NK-92 (cell line): ENCODE results near the gene GPRC5C.

Source experiments
- DNase-seq: peaks from one replicate; lab custom pipeline; 2025; ENCODE audit not compliant: unreplicated experiment; lab: John Stamatoyannopoulos, UW

Gene GPRC5C

DNA sequence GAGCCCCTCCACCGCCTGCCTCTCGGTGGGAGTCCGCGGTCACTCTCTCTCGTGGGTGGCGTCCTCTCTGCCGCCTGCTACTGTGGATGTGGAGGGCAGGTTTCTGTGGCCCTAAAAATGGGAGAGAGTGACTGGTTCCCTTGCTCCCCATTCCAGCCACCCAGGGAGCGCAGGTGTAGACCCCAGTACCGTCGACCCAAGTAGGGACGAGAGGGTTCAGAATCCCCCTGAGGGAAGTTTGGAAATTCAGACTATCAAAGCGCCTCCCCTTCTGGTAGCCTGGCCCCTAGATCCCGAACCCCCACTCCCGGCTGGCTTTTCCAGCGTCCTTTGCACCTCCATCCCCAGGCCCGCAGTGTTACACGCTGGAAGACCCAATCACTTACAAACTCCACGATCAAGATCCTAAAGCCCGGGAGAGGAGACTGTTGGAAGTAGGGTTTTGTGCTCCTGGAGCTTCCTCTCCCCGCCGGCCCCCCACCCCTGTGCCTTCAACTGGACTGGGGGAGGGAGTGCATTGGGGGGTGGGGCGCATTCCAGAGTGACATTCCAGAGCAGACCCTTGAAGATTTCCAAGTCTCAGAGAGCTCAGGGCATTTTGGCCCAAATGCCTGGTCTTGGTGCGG, 991 bp downstream of the GPRC5C start:
- DNase-seq: no peak

DNA sequence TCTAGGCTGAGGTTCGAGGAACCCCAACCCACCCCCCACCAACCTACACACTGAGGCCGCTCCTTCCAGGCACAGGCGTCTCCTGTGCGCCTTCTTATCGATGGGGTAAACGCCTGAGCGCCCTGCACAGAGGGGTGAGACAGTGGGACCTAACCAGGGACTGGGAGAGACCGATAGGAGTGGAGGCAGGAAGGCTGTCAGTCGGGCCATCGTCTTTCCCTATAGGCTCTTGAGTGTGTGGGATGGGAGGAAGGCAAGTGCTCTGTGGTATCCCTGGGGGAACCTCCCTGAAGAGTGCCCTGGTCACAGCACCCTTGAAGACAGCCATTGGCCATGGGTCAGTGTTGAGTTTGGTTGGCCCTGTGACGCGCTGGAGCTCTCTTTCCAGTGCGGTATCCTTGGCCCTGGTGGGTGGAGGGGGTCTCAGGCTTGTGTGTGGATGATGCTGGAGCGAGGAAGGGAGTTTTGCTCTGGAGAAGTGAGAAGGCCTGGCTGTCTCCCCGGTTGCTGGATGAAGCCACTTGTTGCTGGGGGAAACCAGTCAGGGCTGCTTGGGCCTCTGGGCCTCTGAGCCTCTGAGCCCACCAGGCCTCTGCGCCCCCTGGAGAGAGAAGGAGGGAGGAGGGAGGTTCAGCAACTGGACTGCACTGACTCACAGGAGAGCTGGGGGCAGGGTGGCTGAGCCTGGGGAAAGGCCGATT, 1.7 kb downstream of the GPRC5C start:
- no peak for DNase-seq

GRCh38 chr17:74435775-74436359, 4.0 kb downstream of the GPRC5C start:
- DNase-seq: no peak

GRCh38 chr17:74437702-74438101, 5.8 kb downstream of the GPRC5C start:
- no peak for DNase-seq

DNA sequence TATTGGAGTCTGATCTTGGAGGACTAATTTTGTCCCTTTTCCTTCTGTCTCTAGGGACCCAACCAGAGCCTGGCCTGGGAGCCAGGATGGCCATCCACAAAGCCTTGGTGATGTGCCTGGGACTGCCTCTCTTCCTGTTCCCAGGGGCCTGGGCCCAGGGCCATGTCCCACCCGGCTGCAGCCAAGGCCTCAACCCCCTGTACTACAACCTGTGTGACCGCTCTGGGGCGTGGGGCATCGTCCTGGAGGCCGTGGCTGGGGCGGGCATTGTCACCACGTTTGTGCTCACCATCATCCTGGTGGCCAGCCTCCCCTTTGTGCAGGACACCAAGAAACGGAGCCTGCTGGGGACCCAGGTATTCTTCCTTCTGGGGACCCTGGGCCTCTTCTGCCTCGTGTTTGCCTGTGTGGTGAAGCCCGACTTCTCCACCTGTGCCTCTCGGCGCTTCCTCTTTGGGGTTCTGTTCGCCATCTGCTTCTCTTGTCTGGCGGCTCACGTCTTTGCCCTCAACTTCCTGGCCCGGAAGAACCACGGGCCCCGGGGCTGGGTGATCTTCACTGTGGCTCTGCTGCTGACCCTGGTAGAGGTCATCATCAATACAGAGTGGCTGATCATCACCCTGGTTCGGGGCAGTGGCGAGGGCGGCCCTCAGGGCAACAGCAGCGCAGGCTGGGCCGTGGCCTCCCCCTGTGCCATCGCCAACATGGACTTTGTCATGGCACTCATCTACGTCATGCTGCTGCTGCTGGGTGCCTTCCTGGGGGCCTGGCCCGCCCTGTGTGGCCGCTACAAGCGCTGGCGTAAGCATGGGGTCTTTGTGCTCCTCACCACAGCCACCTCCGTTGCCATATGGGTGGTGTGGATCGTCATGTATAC, 8.0 kb downstream of the GPRC5C start:
- DNase-seq: no peak

DNA sequence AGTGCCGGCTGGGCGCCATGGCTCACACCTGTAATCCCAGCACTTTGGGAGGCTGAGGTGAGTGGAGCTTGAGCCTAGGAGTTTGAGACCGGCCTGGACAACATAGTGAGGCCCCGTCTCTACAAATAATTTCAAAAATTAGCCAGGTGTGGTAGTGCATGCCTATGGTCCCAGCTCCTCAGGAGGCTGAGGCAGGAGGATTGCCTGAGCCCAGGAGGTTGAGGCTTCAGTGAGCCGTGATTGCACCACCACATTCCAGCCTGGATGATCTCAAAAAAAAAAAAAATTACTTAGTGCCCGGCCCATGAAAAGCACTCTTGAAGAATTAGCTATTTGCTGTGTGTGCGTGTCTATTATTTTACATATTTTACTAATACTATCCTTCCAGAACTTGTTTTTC, 9.6 kb downstream of the GPRC5C start:
- DNase-seq: no peak

DNA sequence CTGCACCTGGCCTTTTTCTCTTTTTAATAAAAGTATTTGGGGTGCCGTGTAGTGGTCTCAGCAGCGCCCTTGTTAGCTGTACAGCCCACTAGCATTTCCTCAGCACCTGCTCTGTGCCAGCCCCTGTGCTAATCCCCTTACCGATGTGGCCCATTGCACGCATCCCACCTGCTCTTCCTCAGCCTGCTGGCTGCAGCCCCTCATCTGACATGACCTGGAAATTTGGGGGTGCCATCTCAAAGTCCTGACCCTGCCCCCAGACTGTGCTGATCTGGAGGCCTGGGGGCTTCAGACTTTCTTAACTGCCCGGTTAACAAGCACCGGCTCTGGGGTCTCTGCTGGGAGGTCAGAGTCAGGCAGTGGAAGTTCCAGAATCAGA, 10.4 kb downstream of the GPRC5C start:
- no peak for DNase-seq

DNA sequence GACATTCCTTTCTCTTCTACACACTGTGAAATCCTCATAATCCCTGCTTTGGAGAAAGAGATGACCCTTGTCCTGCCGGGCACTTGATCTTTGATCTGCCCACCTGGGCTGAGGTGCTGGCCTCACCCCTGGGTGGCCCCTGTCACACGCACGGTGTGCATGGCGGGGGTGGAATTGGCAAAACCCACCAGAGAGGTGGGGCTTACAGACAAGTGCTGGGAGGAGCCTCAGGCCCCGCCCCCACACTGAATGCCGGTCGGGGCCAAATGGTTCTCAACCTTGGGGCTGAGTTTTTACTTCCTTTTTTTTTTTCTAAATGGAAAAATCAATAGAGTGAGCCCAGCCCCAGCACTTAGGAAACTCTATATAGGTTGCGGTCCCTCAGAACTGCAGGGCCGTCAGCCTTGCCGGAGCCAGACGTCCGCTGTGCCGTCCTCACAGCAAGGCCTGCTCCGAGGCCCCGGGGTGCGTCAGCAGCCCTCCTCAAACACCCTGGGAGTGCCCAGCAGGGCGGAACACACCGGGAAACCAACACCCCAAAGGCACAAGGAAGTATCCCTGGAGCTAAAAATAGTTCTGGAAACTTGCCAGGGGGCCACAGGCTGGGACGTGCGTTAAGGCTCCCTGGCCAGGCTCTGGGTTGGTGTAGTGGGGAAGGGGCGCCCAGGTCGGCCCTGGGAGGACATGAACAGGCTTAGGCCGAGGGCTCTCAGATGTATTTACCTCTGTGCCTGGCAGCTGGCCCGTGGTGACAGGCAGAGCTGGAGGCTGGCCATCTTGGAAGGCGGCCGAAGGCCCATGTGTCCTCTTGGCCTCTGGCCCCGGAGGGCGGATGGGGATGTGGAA, 11.0 kb downstream of the GPRC5C start:
- DNase-seq: no peak

- DNase-seq: no peak
Observed at GRCh38 chr17:74443516-74444296, 11.8 kb downstream of the GPRC5C start.

- no peak for DNase-seq
Observed at GRCh38 chr17:74444406-74444805, 12.5 kb downstream of the GPRC5C start.

DNA sequence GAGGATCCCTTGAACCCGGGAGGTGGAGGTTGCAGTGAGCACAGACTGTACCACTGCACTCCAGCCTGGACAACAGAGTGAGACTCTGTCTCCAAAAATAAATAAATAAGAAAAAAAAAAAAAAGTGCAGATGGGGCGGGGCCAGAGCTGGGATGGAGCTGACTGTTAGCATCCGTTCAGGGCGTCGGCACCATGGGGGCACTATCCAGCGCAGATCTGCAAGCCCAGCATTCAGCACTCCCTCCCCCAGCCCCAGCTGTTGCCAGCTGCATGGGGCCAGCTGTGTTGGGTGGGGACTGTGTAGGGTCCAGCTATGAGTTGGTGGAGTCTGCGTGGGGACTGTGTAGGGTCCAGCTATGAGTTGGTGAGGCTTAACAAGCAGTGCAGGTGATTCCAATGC, 13.3 kb downstream of the GPRC5C start:
- DNase-seq: no peak

GRCh38 chr17:74446551-74447500, 14.9 kb downstream of the GPRC5C start:
- no peak for DNase-seq

DNA sequence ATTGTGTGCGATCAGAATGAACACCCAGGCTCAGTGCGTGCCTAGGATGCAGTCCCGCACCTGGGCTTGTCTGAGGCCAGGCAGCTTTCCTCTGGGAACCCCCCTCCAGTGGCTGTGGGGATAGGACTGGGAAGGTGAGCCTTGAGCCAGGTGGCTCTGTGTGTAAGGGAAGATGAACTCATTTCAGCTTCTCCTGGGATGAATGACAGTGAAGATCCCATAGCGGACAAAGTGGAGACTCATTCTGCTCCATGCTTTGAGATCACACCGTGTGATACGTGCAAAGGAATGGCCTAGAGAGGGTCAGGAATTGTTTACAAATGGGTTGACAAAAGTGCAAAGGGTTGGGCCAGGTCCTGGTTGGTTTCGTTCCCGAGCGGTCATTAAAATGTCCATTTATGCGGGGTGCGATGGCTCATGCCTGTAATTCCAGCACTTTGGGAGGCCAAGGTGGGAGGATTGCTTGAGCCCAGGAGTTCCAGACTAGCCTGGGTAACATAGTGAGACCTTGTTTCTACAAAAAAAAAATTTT, 15.8 kb downstream of the GPRC5C start:
- DNase-seq: no peak

DNA sequence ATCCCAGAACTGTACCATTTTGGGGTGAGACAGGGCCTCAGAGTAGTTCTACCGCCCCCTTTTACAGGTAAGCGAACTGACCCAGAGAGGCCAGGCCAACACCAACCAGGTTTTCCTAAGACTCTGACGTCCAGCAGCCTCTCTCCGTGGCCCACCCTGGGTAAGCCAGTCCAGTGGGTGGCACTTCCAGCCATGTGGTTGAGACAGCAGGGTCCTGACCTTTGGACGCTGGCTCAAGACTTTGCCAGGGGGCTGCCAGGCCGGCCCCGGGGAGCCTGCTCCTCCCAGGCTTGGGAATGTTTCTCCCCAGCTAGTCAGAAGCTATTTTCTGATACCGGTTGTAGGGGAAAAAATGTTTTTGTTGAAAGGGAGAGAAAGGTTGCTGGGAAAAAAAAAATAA, 16.9 kb downstream of the GPRC5C start:
- DNase-seq: no peak

GRCh38 chr17:74449306-74449705, 17.4 kb downstream of the GPRC5C start:
- DNase-seq: no peak

- no peak for DNase-seq
Observed at GRCh38 chr17:74449773-74450172, 17.9 kb downstream of the GPRC5C start.

GRCh38 chr17:74450231-74450630, 18.3 kb downstream of the GPRC5C start:
- no peak for DNase-seq

DNA sequence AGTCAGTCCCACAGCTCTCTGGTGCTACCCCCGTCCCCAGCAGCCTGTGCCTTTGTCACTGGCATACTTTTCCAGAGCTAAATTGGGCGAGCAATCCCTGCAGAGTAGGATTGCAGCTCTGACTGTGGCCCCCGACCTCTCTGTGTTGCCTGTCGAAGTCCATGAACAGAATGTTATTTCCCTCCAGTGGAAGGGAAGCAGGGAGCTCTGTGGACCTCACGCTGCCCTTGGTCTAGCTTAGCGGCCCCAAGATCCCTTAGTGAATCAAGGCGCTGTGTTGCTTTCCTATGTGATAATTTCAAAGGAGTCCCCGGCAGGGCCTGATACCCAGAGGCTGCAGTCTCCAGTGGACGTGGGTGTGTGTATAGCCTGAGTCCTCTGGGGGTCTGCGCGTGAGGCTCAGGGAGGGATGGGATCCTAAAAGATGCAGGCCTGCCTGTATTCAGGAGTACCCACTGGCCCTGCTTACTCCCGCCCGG, 19.1 kb downstream of the GPRC5C start:
- DNase-seq: no peak
